Activated CD4-positive, alpha-beta T cell treated with anti-CD3 and anti-CD28 coated beads, Interleukin-2, amount 50 U/mL, for 48 hours (primary cell): Measurements from ENCODE around the gene COTL1.

ENCODE experiments used
- DNase-seq, 2 experiments: peaks; one replicate each; pipeline ENCODE4 v3.0.0-alpha.2; 2020

The COTL1 gene

DNA sequence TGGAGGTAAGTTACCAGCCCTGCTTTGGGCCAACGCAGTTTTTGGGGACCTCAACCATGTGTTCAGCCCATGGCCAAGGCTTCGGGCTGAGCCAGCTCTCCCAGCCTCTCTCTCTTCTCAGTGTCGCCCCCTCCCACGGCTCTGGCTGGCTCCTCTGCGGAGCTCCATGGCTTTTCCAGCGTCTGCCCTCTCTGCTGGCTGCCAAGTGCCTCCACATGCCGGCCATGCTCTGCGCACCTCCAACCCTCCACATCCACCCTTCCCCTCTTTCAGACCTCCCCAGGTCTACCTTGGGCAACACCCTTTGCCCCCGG, 23.2 kb downstream of the COTL1 start:
- DNase-seq, result no peak

DNA sequence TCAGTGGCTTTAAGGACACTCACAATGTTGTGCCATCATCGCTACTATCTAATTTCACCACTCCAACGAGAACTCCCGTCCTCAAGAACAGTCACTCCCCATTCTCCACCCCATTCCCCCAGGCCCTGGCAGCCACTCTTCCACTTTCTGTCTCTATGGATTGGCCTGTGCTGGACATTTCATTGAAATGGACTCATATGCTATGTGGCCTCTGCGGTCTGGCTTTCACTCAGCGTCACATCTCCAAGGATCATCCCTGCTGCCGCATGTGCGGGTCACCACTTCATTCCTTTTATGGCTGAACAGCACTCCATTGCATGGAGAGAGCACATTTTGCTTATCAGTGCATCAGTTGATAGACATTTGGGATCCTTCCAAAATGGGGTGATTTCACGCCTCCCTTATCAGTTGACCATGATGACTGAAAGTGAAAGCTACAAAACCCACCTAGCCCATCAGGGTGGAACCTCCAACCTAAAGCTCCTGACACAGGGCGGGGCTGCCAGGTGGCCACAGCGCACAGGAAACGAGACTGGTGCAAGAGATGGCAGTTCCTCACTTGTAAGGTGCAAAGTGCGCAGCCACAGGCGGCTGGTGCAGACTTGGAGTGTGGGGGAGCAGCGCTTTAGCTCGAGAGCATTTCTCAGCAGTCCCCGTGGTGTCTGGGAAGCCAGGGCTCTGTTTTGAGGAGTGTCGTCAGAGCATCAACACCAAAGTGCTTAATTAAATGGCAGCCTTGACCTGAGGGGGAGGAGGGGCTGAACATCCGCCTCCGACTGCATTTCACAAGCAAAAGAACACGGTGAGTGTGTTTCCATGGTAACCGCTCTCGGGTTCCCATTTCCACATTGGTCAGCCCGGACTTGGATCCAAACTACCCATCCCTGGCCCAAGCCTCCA, 23.8 kb downstream of the COTL1 start:
- DNase-seq, result peak; percentile 59 to 68

- DNase-seq, result no peak
Measured at GRCh38 chr16:84592718-84593117, 25.2 kb downstream of the COTL1 start.

DNA sequence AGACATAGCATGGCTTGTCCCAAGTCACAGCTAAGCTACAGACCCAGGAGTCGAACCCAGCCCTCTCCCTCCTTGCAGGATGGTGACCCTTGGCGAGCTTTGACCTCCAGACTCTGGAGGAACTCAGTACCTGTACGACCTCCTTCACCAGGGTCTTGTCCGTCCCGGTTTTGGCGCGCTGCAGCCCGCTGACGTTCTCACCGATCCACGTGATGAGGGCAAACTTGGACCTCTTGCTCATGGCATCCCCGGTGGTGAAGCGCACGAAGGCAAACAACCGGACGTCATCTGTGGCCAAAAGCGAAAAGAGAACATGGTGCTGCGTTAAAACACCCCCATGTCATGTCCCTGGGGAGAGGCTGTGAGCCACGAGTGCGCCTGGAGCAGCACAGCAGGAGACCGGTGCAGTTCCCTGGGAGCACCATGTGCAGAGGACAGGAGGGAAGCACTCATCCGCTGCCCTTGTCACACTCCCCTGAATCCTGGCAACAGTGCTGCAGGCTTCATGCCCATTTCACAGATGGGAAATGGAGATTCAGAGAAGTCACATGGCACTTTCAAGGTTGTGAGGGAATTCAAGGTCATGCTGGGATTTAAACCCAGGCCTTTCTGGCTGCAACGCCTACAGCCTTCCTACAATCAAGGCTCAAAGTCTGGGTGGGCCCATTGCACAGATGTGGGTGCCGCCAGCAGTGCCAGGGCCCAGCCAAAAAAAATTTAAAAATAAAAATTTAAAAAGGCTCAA, 27.7 kb downstream of the COTL1 start:
- no peak for DNase-seq

DNA sequence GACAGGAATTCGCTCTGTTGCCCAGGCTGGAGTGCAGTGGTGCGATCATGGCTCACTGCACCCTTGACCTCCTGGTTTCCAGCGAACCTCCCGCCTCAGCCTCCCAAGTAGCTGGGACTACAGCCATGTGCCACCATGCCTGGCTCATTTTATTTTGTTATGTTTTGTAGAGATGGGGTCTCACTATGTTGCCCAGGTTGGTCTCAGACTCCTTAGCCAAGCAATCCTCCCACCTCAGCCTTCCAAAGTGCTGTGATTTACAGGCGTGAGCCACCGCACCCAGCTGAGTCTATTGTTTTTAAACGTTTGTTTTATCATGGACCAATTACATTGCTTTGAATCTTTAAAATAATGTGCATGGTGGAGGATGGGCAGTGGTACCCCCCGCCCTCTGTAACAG, 28.9 kb downstream of the COTL1 start:
- no peak for DNase-seq

GRCh38 chr16:84585886-84586285, 32.0 kb downstream of the COTL1 start:
- no peak for DNase-seq

- DNase-seq, result no peak
Measured at GRCh38 chr16:84585467-84585866, 32.4 kb downstream of the COTL1 start.

DNA sequence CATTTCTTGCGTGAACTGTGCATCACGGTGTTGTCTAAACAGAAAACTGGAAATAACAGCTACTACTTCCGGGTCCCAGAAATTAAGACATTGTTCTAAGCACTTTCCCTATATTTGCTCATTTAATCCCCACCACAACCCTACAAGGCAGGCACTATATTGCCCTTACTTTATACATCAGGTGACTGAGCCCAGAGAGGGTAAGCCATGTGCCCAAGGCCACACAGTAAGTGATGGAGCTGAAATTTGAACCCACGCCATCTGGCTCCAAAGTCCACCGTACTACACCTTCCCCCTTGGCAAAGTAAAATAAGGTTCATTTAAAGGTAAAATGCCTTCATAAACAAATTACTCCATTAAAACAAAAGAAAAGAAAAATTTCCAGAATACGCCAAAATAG, 33.2 kb downstream of the COTL1 start:
- DNase-seq, result no peak

- no peak for DNase-seq
Measured at GRCh38 chr16:84583995-84584394, 33.9 kb downstream of the COTL1 start.

DNA sequence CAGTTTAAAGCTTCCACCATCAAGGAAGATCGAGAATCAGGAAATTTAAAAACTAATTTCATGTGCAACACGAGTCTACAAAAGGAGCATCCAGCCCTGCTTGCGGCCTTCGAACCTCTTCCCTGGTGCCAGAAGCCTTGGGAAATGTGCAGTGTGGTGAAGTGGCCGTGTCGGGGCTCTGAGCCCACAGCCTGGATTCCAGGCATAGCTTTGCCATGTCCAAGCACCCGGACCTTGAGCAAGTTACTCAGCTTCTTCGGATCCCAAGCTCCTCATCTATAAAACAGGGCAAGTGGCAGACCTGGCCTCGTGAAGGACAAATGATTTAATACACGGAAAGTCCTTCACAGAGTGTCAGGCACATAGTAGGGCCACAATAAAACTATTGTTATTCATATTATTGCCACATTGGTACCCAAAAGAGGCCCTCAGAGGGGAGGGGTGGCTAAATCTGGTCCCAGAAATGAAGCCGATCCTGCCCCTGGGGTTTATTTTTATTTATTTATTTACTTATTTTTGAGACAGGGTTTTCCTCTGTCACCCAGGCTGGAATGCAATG, 34.8 kb downstream of the COTL1 start:
- DNase-seq, result no peak

DNA sequence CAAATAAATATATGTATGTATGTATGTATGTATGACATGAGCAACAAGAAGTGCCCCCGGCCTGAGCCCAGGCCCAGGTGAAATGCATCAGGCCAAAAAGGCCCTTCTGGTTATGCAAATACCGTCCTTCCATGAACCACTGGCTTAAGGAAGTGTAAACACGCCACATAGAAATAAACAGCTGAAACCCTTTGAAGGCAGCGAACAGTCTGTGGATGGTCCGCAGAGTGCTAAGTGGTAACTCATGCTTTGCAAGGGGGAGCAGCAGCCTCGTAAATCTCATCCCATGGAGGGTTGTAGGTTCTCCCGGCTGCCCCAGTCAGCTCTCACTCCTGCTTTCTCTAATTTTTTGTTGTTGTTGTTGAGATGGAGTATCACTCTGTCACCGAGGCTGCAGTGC, 36.7 kb downstream of the COTL1 start:
- no peak for DNase-seq

DNA sequence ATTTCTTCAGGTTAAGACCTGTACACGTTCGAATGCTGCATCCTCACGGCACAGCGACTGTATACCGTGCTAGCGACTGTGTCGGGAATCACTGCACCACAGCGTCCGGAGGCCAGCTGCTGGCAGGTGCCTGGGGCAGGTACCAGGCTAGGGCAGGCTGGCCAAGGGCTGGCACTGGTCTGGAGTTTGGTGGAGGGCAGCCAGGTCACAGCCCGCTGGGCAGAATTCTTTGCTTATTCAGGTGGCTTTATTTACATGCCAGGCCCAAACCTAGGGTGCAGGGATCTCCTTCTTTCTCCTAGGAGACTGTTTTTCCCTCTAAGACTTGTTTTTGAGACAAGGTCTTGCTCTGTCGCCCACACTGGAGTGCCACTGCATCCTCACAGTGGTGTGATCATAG, 37.9 kb downstream of the COTL1 start:
- DNase-seq, result no peak

DNA sequence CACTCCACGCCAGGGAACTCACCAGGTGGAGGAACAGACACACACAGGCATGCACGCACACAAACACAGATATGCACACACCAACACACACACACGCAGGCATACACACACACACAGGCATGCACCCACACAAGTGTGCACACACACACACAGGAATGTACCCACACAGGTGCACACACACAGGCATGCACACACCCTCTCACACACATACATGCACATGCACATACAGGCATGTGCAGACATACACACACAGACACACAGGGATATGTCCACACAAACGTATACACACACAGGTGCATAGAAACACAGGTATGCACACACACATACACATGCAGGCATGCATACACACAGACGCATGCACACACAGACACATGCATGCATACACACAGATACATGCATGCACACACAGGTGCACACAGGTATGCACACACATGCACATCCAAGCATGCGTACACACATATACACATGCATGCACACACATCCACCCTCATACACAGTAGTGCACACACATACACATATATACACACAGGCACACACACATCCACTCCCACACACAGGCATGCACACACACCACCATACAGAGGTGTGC, 39.2 kb downstream of the COTL1 start:
- no peak for DNase-seq

DNA sequence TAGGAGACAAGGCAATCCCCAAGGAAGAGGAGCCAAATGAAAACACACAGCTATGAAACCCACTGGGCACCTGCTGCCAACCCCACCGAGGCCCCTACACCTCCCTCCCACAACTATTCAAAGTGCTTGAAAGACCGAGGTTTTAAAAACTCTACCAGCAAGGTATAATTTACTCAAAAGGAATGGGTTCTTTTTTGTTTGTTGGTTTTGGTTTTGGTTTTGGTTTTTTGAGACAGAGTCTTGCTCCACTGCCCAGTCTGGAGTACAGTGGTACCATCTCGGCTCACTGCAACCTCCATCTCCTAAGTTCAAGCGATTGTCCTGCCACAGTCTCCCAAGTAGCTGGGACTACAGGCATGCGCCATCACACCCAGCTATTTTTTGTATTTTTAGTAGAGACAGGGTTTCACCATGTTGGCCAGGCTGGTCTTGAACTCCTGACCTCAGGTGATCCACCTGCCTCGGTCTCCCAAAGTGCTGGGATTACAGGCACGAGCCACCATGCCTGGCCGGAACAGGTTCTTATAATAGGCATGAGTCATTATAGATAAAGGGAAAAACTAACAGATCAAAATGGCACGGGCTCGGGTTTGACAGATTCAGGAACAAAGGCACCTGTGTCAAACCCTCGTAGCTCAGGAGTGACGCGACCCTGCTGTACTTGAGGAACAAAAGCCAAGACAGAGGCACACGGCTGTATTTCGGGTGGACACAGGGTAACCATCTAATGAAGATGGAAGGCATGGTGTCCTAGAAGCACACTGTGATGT, 40.7 kb downstream of the COTL1 start:
- no peak for DNase-seq

DNA sequence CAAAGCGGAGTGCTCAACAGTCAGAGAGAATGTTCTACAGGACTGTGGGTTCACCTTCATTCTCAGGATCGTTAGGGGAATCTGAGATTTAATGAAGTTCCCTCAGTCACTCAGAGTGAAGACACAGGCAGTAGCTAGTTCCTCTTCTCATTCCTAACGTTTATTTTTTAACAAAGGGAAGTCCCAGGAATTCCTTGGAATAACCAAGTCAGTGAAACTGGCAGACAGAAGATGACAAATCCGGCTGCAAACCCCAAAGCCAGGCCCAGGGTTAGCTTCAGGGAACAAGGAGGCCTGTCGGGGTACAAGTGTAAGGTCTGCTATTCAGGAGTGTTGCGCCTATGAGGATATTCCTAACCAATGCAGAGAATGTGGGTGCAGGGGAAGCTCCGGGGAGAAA, 42.0 kb downstream of the COTL1 start:
- DNase-seq, result no peak

- DNase-seq, result no peak
Measured at GRCh38 chr16:84574191-84574590, 43.7 kb downstream of the COTL1 start.

DNA sequence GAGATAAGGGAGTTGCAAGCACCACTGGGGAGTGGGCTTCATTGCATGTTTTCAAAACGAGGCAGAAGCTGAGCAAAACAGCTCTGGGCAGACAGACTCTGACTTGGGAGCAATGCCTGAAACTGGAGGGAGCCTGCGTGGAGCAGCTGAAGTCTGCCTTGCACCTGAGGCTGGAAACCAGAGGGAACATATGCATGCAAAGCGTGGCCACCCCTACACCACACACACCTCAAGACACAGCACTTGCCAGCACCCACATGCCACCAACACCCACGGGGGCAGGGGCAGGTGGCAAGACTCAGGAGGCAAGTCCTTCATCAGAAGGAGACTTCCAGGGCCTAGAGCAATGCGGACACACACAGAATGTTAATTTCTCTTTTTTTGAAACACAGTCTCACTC, 45.8 kb downstream of the COTL1 start:
- DNase-seq, result no peak

- no peak for DNase-seq
Measured at GRCh38 chr16:84571506-84571905, 46.4 kb downstream of the COTL1 start.

- no peak for DNase-seq
Measured at GRCh38 chr16:84570739-84571403, 47.0 kb downstream of the COTL1 start.

- DNase-seq, result no peak
Measured at GRCh38 chr16:84569382-84569987, 48.4 kb downstream of the COTL1 start.

DNA sequence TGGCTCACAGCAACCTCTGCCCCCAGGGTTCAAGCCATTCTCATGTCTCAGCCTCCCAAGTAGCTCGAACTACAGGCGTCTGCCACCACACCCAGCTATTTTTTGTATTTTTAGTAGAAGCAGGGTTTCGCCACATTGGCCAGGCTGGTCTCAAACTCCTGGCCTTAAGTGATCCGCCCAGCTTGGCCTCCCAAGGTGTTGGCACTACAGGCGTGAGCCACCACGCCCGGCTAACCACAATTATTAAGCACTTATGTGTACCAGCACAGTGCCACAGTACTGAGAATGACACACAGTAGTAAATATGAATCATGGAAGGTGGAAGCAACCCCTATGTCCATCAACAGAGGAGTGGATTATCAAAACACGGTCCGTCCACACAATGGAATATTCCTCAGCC, 49.8 kb downstream of the COTL1 start:
- DNase-seq, result no peak
